ENCODE measurements around the gene COL23A1.

COL23A1 gene

GRCh38 chr5:178540526-178540925 lies 49.7 kb downstream of the COL23A1 start:
- no peak overlapping the region for H3K9ac ChIP-seq (ENCODE audit: low read depth, low read length)
- H3K4me1 ChIP-seq (ENCODE audit: insufficient read depth, low read length) = peaks cover 18% of the 10 kb centered on the region; the same call in 1 of the 2 replicates
- H3K4me3 ChIP-seq (ENCODE audit: low read length) = no peak overlapping the region
- no peaks in the 10 kb centered on the region for H3K36me3 ChIP-seq (ENCODE audit: insufficient read depth, low read depth, low read length)
- no peaks in the 10 kb centered on the region for H3K9me3 ChIP-seq (ENCODE audit: insufficient read depth, low read depth, low read length)
- H3K27me3 ChIP-seq (ENCODE audit: insufficient read depth, low read length) = no peaks in the 10 kb centered on the region
- H3K27ac ChIP-seq (ENCODE audit: low read length) = no peak overlapping the region

- no peaks in the 10 kb centered on the region for H3K36me3 ChIP-seq (ENCODE audit: insufficient read depth, low read depth, low read length)
- no peaks in the 10 kb centered on the region for H3K9me3 ChIP-seq (ENCODE audit: insufficient read depth, low read depth, low read length)
- H3K4me3 ChIP-seq (ENCODE audit: low read length) = no peak overlapping the region
- no peaks in the 10 kb centered on the region for H3K27me3 ChIP-seq (ENCODE audit: insufficient read depth, low read length)
- H3K9ac ChIP-seq (ENCODE audit: low read depth, low read length) = no peak overlapping the region
- H3K27ac ChIP-seq (ENCODE audit: low read length) = no peak overlapping the region
- peaks cover 14% of the 10 kb centered on the region; the same call in 1 of the 2 replicates for H3K4me1 ChIP-seq (ENCODE audit: insufficient read depth, low read length)
Observed at GRCh38 chr5:178538741-178539229, 51.4 kb downstream of the COL23A1 start.

GRCh38 chr5:178537467-178538371 lies 52.5 kb downstream of the COL23A1 start:
- Histone ChIP-seq H3K9me3 (ENCODE audit: insufficient read depth, low read depth, low read length) (no peaks in the 10 kb centered on the region), H3K4me1 (ENCODE audit: insufficient read depth, low read length) (peaks cover 13% of the 10 kb centered on the region; the same call in 1 of the 2 replicates), H3K27me3 (ENCODE audit: insufficient read depth, low read length) (no peaks in the 10 kb centered on the region), H3K9ac (ENCODE audit: low read depth, low read length) (no peak overlapping the region), H3K4me3 (ENCODE audit: low read length) (no peak overlapping the region), H3K36me3 (ENCODE audit: insufficient read depth, low read depth, low read length) (no peaks in the 10 kb centered on the region), H3K27ac (ENCODE audit: low read length) (no peak overlapping the region)

- Histone ChIP-seq H3K9me3 (ENCODE audit: insufficient read depth, low read depth, low read length) (no peaks in the 10 kb centered on the region), H3K27ac (ENCODE audit: low read length) (no peak overlapping the region), H3K4me1 (ENCODE audit: insufficient read depth, low read length) (peaks cover 8% of the 10 kb centered on the region; the same call in 1 of the 2 replicates), H3K36me3 (ENCODE audit: insufficient read depth, low read depth, low read length) (no peaks in the 10 kb centered on the region), H3K4me3 (ENCODE audit: low read length) (no peak overlapping the region), H3K9ac (ENCODE audit: low read depth, low read length) (no peak overlapping the region), H3K27me3 (ENCODE audit: insufficient read depth, low read length) (no peaks in the 10 kb centered on the region)
Observed at GRCh38 chr5:178536541-178537466, 53.4 kb downstream of the COL23A1 start.

GRCh38 chr5:178535299-178536175 lies 54.7 kb downstream of the COL23A1 start:
- H3K4me1 ChIP-seq (ENCODE audit: insufficient read depth, low read length) = peaks cover 8% of the 10 kb centered on the region; the same call in 1 of the 2 replicates
- H3K27ac ChIP-seq (ENCODE audit: low read length) = no peak overlapping the region
- no peak overlapping the region for H3K9ac ChIP-seq (ENCODE audit: low read depth, low read length)
- no peaks in the 10 kb centered on the region for H3K27me3 ChIP-seq (ENCODE audit: insufficient read depth, low read length)
- no peak overlapping the region for H3K4me3 ChIP-seq (ENCODE audit: low read length)
- no peaks in the 10 kb centered on the region for H3K36me3 ChIP-seq (ENCODE audit: insufficient read depth, low read depth, low read length)
- no peaks in the 10 kb centered on the region for H3K9me3 ChIP-seq (ENCODE audit: insufficient read depth, low read depth, low read length)

GRCh38 chr5:178533136-178533535 lies 57.1 kb downstream of the COL23A1 start:
- H3K4me3 ChIP-seq (ENCODE audit: low read length) = no peak overlapping the region
- H3K27me3 ChIP-seq (ENCODE audit: insufficient read depth, low read length) = no peaks in the 10 kb centered on the region
- H3K9me3 ChIP-seq (ENCODE audit: insufficient read depth, low read depth, low read length) = no peaks in the 10 kb centered on the region
- no peaks in the 10 kb centered on the region for H3K36me3 ChIP-seq (ENCODE audit: insufficient read depth, low read depth, low read length)
- no peak overlapping the region for H3K27ac ChIP-seq (ENCODE audit: low read length)
- peaks cover 3% of the 10 kb centered on the region; the same call in 1 of the 2 replicates for H3K4me1 ChIP-seq (ENCODE audit: insufficient read depth, low read length)
- no peak overlapping the region for H3K9ac ChIP-seq (ENCODE audit: low read depth, low read length)

GRCh38 chr5:178532666-178533065 lies 57.5 kb downstream of the COL23A1 start:
- H3K9ac ChIP-seq (ENCODE audit: low read depth, low read length) = no peak overlapping the region
- no peaks in the 10 kb centered on the region; the same call in 1 of the 2 replicates for H3K4me1 ChIP-seq (ENCODE audit: insufficient read depth, low read length)
- H3K27ac ChIP-seq (ENCODE audit: low read length) = no peak overlapping the region
- no peaks in the 10 kb centered on the region for H3K36me3 ChIP-seq (ENCODE audit: insufficient read depth, low read depth, low read length)
- H3K27me3 ChIP-seq (ENCODE audit: insufficient read depth, low read length) = no peaks in the 10 kb centered on the region
- no peaks in the 10 kb centered on the region for H3K9me3 ChIP-seq (ENCODE audit: insufficient read depth, low read depth, low read length)
- no peak overlapping the region for H3K4me3 ChIP-seq (ENCODE audit: low read length)

GRCh38 chr5:178532236-178532635 lies 58.0 kb downstream of the COL23A1 start:
- no peak overlapping the region for H3K27ac ChIP-seq (ENCODE audit: low read length)
- no peaks in the 10 kb centered on the region for H3K9me3 ChIP-seq (ENCODE audit: insufficient read depth, low read depth, low read length)
- H3K9ac ChIP-seq (ENCODE audit: low read depth, low read length) = no peak overlapping the region
- no peaks in the 10 kb centered on the region for H3K27me3 ChIP-seq (ENCODE audit: insufficient read depth, low read length)
- peaks cover 3% of the 10 kb centered on the region; the same call in 1 of the 2 replicates for H3K4me1 ChIP-seq (ENCODE audit: insufficient read depth, low read length)
- H3K36me3 ChIP-seq (ENCODE audit: insufficient read depth, low read depth, low read length) = no peaks in the 10 kb centered on the region
- H3K4me3 ChIP-seq (ENCODE audit: low read length) = no peak overlapping the region

- H3K27me3 ChIP-seq (ENCODE audit: insufficient read depth, low read length) = no peaks in the 10 kb centered on the region
- H3K9ac ChIP-seq (ENCODE audit: low read depth, low read length) = no peak overlapping the region
- H3K36me3 ChIP-seq (ENCODE audit: insufficient read depth, low read depth, low read length) = no peaks in the 10 kb centered on the region
- no peak overlapping the region for H3K27ac ChIP-seq (ENCODE audit: low read length)
- H3K4me3 ChIP-seq (ENCODE audit: low read length) = no peak overlapping the region
- H3K4me1 ChIP-seq (ENCODE audit: insufficient read depth, low read length) = peaks cover 7% of the 10 kb centered on the region; the same call in 1 of the 2 replicates
- H3K9me3 ChIP-seq (ENCODE audit: insufficient read depth, low read depth, low read length) = no peaks in the 10 kb centered on the region
Observed at GRCh38 chr5:178531786-178532185, 58.4 kb downstream of the COL23A1 start.

- Histone ChIP-seq H3K9ac (ENCODE audit: low read depth, low read length) (no peak overlapping the region), H3K27me3 (ENCODE audit: insufficient read depth, low read length) (no peaks in the 10 kb centered on the region), H3K4me3 (ENCODE audit: low read length) (no peak overlapping the region), H3K9me3 (ENCODE audit: insufficient read depth, low read depth, low read length) (no peaks in the 10 kb centered on the region), H3K27ac (ENCODE audit: low read length) (no peak overlapping the region), H3K36me3 (ENCODE audit: insufficient read depth, low read depth, low read length) (no peaks in the 10 kb centered on the region), H3K4me1 (ENCODE audit: insufficient read depth, low read length) (peaks cover 16% of the 10 kb centered on the region)
Observed at GRCh38 chr5:178530526-178530925, 59.7 kb downstream of the COL23A1 start.

GRCh38 chr5:178529080-178529479 lies 61.1 kb downstream of the COL23A1 start:
- Histone ChIP-seq H3K27me3 (ENCODE audit: insufficient read depth, low read length) (no peaks in the 10 kb centered on the region), H3K9me3 (ENCODE audit: insufficient read depth, low read depth, low read length) (no peaks in the 10 kb centered on the region), H3K4me3 (ENCODE audit: low read length) (no peak overlapping the region), H3K27ac (ENCODE audit: low read length) (no peak overlapping the region), H3K4me1 (ENCODE audit: insufficient read depth, low read length) (peaks cover 16% of the 10 kb centered on the region), H3K36me3 (ENCODE audit: insufficient read depth, low read depth, low read length) (no peaks in the 10 kb centered on the region), H3K9ac (ENCODE audit: low read depth, low read length) (no peak overlapping the region)

Measured in iPS-20b (cell line).